Muscle layer of duodenum (tissue), 2 donors: Measurements from ENCODE around the gene FAR1.

Experiments
- H3K27ac ChIP-seq: one replicate; pipeline ENCODE4 v1.7.0; 2013; ENCODE audit warnings: mild to moderate bottlenecking, low read length
- H3K27me3 ChIP-seq: one replicate; pipeline ENCODE4 v1.7.0; 2013; ENCODE audit warnings: low read depth, mild to moderate bottlenecking, control low read depth, low read length
- H3K36me3 ChIP-seq, 2 donors: one replicate each; pipeline ENCODE4 v1.7.0; 2013; ENCODE audit warnings: low read length in 2 of 2, control low read depth in 1 of 2, mild to moderate bottlenecking in 1 of 2; ENCODE audit not compliant: insufficient read depth in 2 of 2, control insufficient read depth in 1 of 2
- H3K4me1 ChIP-seq, 2 donors: one replicate each; pipeline ENCODE4 v1.7.0; 2013; ENCODE audit warnings: low read length in 2 of 2, mild to moderate bottlenecking in 2 of 2, control low read depth in 1 of 2, moderate library complexity in 1 of 2; ENCODE audit not compliant: insufficient read depth in 2 of 2, control insufficient read depth in 1 of 2
- H3K4me3 ChIP-seq, 2 donors: one replicate each; pipeline ENCODE4 v1.7.0; 2013; ENCODE audit warnings: low read length in 2 of 2, low read depth in 1 of 2, mild to moderate bottlenecking in 1 of 2
- H3K9me3 ChIP-seq, 2 donors: one replicate each; pipeline ENCODE4 v1.7.0; 2013; ENCODE audit warnings: low read length in 2 of 2, control low read depth in 1 of 2, mild to moderate bottlenecking in 1 of 2; ENCODE audit not compliant: control insufficient read depth in 1 of 2
- donor health status: healthy.

FAR1 gene

GRCh38 chr11:13781153-13781552, 112.7 kb downstream of the FAR1 start:
- Histone ChIP-seq H3K27ac (no peak overlapping the region), H3K4me1 (no peaks in the 10 kb centered on the region), H3K4me3 (no peak overlapping the region), H3K9me3 (no peaks in the 10 kb centered on the region), H3K27me3 (no peaks in the 10 kb centered on the region), H3K36me3 (no peaks in the 10 kb centered on the region)
